NCI-H526 treated with DMSO at 0.1 percent for 48 hours (cell line): ENCODE data around the gene CARD14.
"Not testable (repeated sequence)": the region's sequence is repeated elsewhere in the genome, so short reads cannot be mapped to it uniquely, and the experiment has no call there.

Source experiments
- DNase-seq: peaks from one replicate; lab custom pipeline; 2025; lab: John Stamatoyannopoulos, UW

The CARD14 gene

GRCh38 chr17:80185968-80186367 is 16.1 kb downstream of the CARD14 start:
- no peak for DNase-seq

GRCh38 chr17:80187090-80187489 is 17.3 kb downstream of the CARD14 start:
- no peak for DNase-seq

- DNase-seq = no peak
Measured at GRCh38 chr17:80187515-80187941, 17.7 kb downstream of the CARD14 start.

GRCh38 chr17:80189611-80190010 is 19.8 kb downstream of the CARD14 start:
- no peak for DNase-seq

GRCh38 chr17:80190716-80191115 is 20.9 kb downstream of the CARD14 start:
- DNase-seq = no peak

GRCh38 chr17:80191192-80191591 is 21.4 kb downstream of the CARD14 start:
- DNase-seq = no peak

GRCh38 chr17:80191865-80192661 is 22.2 kb downstream of the CARD14 start:
- no peak for DNase-seq

GRCh38 chr17:80195141-80195540 is 25.3 kb downstream of the CARD14 start:
- DNase-seq = no peak

- no peak for DNase-seq
Measured at GRCh38 chr17:80195671-80196529, 26.1 kb downstream of the CARD14 start.

GRCh38 chr17:80196652-80197051 is 26.8 kb downstream of the CARD14 start:
- no peak for DNase-seq

GRCh38 chr17:80198144-80198661 is 28.4 kb downstream of the CARD14 start:
- DNase-seq = no peak

- DNase-seq = not testable (repeated sequence)
Measured at GRCh38 chr17:80199295-80199694, 29.5 kb downstream of the CARD14 start.

GRCh38 chr17:80201446-80201845 is 31.6 kb downstream of the CARD14 start:
- no peak for DNase-seq

- no peak for DNase-seq
Measured at GRCh38 chr17:80202197-80202596, 32.4 kb downstream of the CARD14 start.

- no peak for DNase-seq
Measured at GRCh38 chr17:80203471-80203963, 33.7 kb downstream of the CARD14 start.

GRCh38 chr17:80204626-80205468 is 35.0 kb downstream of the CARD14 start:
- no peak for DNase-seq

GRCh38 chr17:80205811-80206210 is 36.0 kb downstream of the CARD14 start:
- no peak for DNase-seq

- no peak for DNase-seq
Measured at GRCh38 chr17:80208050-80208449, 38.2 kb downstream of the CARD14 start.

GRCh38 chr17:80209765-80210164 is 39.9 kb downstream of the CARD14 start:
- no peak for DNase-seq

- no peak for DNase-seq
Measured at GRCh38 chr17:80210348-80211108, 40.7 kb downstream of the CARD14 start.

GRCh38 chr17:80212109-80212508 is 42.3 kb downstream of the CARD14 start:
- DNase-seq = no peak
